Type B pancreatic cell (in vitro differentiated cells): ENCODE results near the gene SSH2. TPM values are rescaled to one million over a fixed set of nuclear protein-coding genes. Genes with fewer than 3 reads are reported as not detected.
A peak's percentile ranks its signal among the peaks of the same experiment; 100 is the strongest.
"Not testable (repeated sequence)": the region's sequence is repeated elsewhere in the genome, so short reads cannot be mapped to it uniquely, and the experiment has no call there.

Experiments
- DNase-seq: peaks from one replicate; pipeline ENCODE4 v3.0.0; 2021; ENCODE audit warnings: mixed read lengths; ENCODE audit not compliant: unreplicated experiment; ENCODE audit errors: extremely low spot score
- H3K27ac Mint-ChIP-seq: 2 replicates; pipeline ENCODE4 v1.8.0; 2021; ENCODE audit warnings: mild to moderate bottlenecking, mixed read lengths
- H3K27me3 Mint-ChIP-seq: 2 replicates; pipeline ENCODE4 v1.8.0; 2021; ENCODE audit warnings: mixed read lengths
- H3K36me3 Mint-ChIP-seq: 2 replicates; pipeline ENCODE4 v1.8.0; 2021; ENCODE audit warnings: mixed read lengths
- H3K4me1 Mint-ChIP-seq: one replicate; pipeline ENCODE4 v1.8.0; 2021; ENCODE audit warnings: mixed read lengths; ENCODE audit not compliant: unreplicated experiment
- H3K4me3 Mint-ChIP-seq: 2 replicates; pipeline ENCODE4 v1.8.0; 2021; ENCODE audit warnings: mild to moderate bottlenecking, mixed read lengths
- H3K9me3 Mint-ChIP-seq: 2 replicates; pipeline ENCODE4 v1.8.0; 2021; ENCODE audit warnings: mixed read lengths
- CTCF ChIP-seq: fragments of 200-600 bp; sonication (generic); conservative IDR thresholded peaks from 2 replicates; pipeline ENCODE4 v1.5.0; 2021; ENCODE audit warnings: antibody characterized with exemption, mild to moderate bottlenecking
- total RNA-seq: library from RNA; stranded (reverse); gene quantifications from 2 replicates; pipeline ENCODE4 v1.2.1, GENCODE V29; 2021; ENCODE audit warnings: low replicate concordance

The SSH2 gene
- total RNA-seq, 1 donor from 2014 or later, result 23.8 TPM

GRCh38 chr17:29789196-29790170 is 140.5 kb downstream of the SSH2 start:
- H3K27ac Mint-ChIP-seq, result no peak overlapping the region
- no peaks in the 10 kb centered on the region for H3K27me3 Mint-ChIP-seq
- H3K4me1 Mint-ChIP-seq, result peaks cover 13% of the 10 kb centered on the region
- no peak overlapping the region for H3K4me3 Mint-ChIP-seq
- no peaks in the 10 kb centered on the region for H3K9me3 Mint-ChIP-seq
- no peak for DNase-seq
- no peak for TF ChIP-seq CTCF
- H3K36me3 Mint-ChIP-seq, result peaks cover 19% of the 10 kb centered on the region

- peaks cover 13% of the 10 kb centered on the region for H3K4me1 Mint-ChIP-seq
- no peak overlapping the region for H3K4me3 Mint-ChIP-seq
- no peaks in the 10 kb centered on the region for H3K9me3 Mint-ChIP-seq
- no peak for TF ChIP-seq CTCF
- no peak overlapping the region for H3K27ac Mint-ChIP-seq
- H3K27me3 Mint-ChIP-seq, result no peaks in the 10 kb centered on the region
- peaks cover 19% of the 10 kb centered on the region for H3K36me3 Mint-ChIP-seq
- no peak for DNase-seq
Measured at GRCh38 chr17:29787995-29788394, 142.0 kb downstream of the SSH2 start.

GRCh38 chr17:29782917-29783316 is 147.1 kb downstream of the SSH2 start:
- Mint-ChIP-seq H3K4me3 (no peak overlapping the region), H3K9me3 (peaks cover under 1% of the 10 kb centered on the region), H3K27me3 (no peaks in the 10 kb centered on the region), H3K4me1 (peaks cover 16% of the 10 kb centered on the region), H3K36me3 (peaks cover 7% of the 10 kb centered on the region), H3K27ac (no peak overlapping the region)
- no peak for TF ChIP-seq CTCF
- DNase-seq, result no peak

DNA sequence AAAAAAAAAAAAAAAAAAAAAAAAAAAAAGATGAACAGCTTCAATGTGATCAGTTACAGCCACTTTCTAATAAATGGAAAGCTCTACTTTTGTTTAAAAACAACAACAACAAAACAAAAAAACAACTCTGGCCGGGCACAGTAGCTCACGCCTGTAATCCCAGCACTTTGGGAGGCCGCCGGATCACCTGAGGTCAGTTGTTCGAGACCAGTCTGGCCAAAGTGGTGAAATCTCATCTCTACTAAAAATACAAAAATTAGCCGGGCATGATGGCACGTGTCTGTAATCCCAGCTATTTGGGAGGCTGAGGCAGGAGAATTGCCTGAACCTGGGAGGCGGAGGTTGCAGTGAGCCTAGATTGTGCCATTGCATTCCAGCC is 150.2 kb downstream of the SSH2 start:
- DNase-seq, H3K27ac Mint-ChIP-seq, H3K9me3 Mint-ChIP-seq, H3K4me3 Mint-ChIP-seq, H3K27me3 Mint-ChIP-seq: not testable (repeated sequence)
- Mint-ChIP-seq H3K36me3 (peaks cover 12% of the 10 kb centered on the region), H3K4me1 (peaks cover 12% of the 10 kb centered on the region)

DNA sequence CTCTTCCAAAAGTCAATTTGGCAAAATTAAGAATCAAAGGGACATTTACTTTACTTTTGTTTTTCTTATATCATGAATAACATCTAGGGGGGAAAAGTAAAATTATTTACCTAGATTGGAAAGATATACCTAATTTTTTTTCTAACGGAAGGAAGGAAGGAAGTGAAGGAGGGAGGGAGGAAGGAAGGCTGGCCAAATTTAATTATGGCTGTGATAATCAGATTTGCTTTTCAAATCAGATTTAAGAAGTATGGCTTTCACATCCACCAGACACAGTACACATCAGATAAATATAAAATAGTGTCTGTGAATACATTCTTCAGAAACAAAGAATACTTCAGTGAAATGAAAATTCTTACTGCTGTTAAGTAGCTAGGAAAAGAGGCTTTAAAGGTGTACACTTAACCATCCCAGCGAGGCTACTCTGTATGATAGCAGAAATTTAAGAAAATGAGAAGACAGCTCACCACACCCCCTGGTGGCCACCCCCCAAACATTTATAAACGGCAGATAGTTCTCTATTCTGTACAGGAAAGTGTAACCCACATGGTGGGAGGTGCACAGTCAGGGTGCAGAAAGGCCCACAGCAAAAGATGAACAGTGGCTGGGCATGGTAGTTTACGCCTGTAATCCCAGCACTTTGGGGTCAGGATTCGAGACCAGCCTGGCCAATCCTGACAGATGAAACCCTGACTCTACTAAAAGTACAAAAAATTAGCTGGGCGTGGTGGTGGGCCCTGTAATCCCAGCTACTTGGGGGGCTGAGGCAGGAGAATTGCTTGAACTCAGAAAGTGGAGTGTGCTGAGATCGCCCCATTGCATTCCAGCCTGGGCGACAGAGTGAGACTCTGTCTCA is 150.8 kb downstream of the SSH2 start:
- Mint-ChIP-seq H3K27me3 (no peaks in the 10 kb centered on the region), H3K36me3 (peaks cover 8% of the 10 kb centered on the region), H3K9me3 (peaks cover 4% of the 10 kb centered on the region), H3K4me3 (no peak overlapping the region), H3K27ac (no peak overlapping the region), H3K4me1 (peaks cover 8% of the 10 kb centered on the region)
- TF ChIP-seq CTCF, result peak; percentile 86
- DNase-seq, result peak; percentile 73
